Upper lobe of right lung (tissue), 1 donor: ENCODE results near the gene MYL12A. TPM values are rescaled to one million over a fixed set of nuclear protein-coding genes. Genes with fewer than 3 reads are reported as not detected.

Experiments
- ATAC-seq: fragments of 200-7000 bp; cut with Tn5 transposase; one replicate; pipeline ENCODE4 v1.9.1; 2020; ENCODE audit warnings: mild to moderate bottlenecking, moderate library complexity
- DNase-seq: peaks from one replicate; pipeline ENCODE4 v3.0.0-alpha.2; 2020
- H3K27ac ChIP-seq: fragments of 200-600 bp; one replicate; pipeline ENCODE4 v1.8.0; 2022
- H3K27me3 ChIP-seq: fragments of 200-600 bp; one replicate; pipeline ENCODE4 v1.8.0; 2022; ENCODE audit warnings: mild to moderate bottlenecking
- H3K36me3 ChIP-seq: fragments of 200-600 bp; one replicate; pipeline ENCODE4 v1.8.0; 2022
- H3K4me1 ChIP-seq: fragments of 200-600 bp; one replicate; pipeline ENCODE4 v1.8.0; 2022
- H3K4me3 ChIP-seq: fragments of 200-600 bp; one replicate; pipeline ENCODE4 v1.8.0; 2022; ENCODE audit warnings: mild to moderate bottlenecking
- H3K9me3 ChIP-seq: fragments of 200-600 bp; one replicate; pipeline ENCODE4 v1.8.0; 2022
- intact Hi-C: fragments of 100-400 bp; cut with DNase I; formaldehyde crosslinking; loops from one replicate; pipeline ENCODE4 v1.11.0; 2022
- total RNA-seq: library from RNA; stranded (reverse); fragmentation: NEBNext Ultra II Directional; extraction: Animal tissue kit (Norgen Biotek cat#: 25700); gene quantifications from one replicate; pipeline ENCODE4 v1.2.1, GENCODE V29; 2021
- TF ChIP-seq, protein P1 (sequence below): fragments of 200-600 bp; IDR thresholded peaks from one replicate; pipeline ENCODE4 v1.8.0; 2022; ENCODE audit warnings: antibody characterized with exemption
- donor health status: DM: no; HTN: yes; CAD: no; lungs with severe emphysema.

MYL12A gene
- total RNA-seq, 1 donor from 2014 or later = 571 TPM

GRCh38 chr18:3297025-3297984 is 49.7 kb downstream of the MYL12A start:
- peak; percentile 94 for DNase-seq
- no peaks in the 10 kb centered on the region for H3K9me3 ChIP-seq
- intact Hi-C loops = no loop called here
- TF ChIP-seq, protein P1, sequence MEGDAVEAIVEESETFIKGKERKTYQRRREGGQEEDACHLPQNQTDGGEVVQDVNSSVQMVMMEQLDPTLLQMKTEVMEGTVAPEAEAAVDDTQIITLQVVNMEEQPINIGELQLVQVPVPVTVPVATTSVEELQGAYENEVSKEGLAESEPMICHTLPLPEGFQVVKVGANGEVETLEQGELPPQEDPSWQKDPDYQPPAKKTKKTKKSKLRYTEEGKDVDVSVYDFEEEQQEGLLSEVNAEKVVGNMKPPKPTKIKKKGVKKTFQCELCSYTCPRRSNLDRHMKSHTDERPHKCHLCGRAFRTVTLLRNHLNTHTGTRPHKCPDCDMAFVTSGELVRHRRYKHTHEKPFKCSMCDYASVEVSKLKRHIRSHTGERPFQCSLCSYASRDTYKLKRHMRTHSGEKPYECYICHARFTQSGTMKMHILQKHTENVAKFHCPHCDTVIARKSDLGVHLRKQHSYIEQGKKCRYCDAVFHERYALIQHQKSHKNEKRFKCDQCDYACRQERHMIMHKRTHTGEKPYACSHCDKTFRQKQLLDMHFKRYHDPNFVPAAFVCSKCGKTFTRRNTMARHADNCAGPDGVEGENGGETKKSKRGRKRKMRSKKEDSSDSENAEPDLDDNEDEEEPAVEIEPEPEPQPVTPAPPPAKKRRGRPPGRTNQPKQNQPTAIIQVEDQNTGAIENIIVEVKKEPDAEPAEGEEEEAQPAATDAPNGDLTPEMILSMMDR = peak; percentile 49
- peak overlapping the region; percentile 75 for H3K27ac ChIP-seq
- ATAC-seq = peak; percentile 98
- H3K4me3 ChIP-seq = peak overlapping the region; percentile 71
- no peaks in the 10 kb centered on the region for H3K27me3 ChIP-seq
- H3K36me3 ChIP-seq = no peaks in the 10 kb centered on the region
- no peaks in the 10 kb centered on the region for H3K4me1 ChIP-seq

GRCh38 chr18:3304832-3305231 is 57.2 kb downstream of the MYL12A start:
- no peak for ATAC-seq
- Histone ChIP-seq H3K36me3 (no peaks in the 10 kb centered on the region), H3K27me3 (no peaks in the 10 kb centered on the region), H3K27ac (no peak overlapping the region), H3K4me1 (no peaks in the 10 kb centered on the region), H3K4me3 (no peak overlapping the region), H3K9me3 (no peaks in the 10 kb centered on the region)
- DNase-seq = no peak
- TF ChIP-seq, protein P1 = no peak
- intact Hi-C loops = no loop called here

DNA sequence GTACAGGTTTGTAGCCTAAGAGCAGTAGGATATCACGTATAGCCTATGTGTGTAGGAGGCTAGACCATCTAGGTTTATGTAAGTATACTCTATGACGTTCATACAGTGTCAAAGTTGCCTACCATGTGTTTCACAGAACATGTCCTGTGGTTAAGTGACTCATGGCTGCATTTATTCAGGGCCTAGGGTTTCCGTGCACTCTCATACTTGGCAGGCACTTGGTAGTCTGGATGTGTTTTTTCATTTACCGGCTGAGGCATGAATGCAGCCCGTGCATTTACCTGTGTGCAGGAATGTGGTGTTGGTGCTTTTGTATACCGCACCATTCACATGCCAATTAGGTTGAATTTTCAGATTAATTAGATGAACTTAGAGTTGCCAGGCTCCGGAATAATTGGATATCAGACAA is 57.8 kb downstream of the MYL12A start:
- Histone ChIP-seq H3K4me1 (no peaks in the 10 kb centered on the region), H3K27me3 (no peaks in the 10 kb centered on the region), H3K36me3 (no peaks in the 10 kb centered on the region), H3K27ac (no peak overlapping the region), H3K9me3 (no peaks in the 10 kb centered on the region), H3K4me3 (no peak overlapping the region)
- TF ChIP-seq, protein P1 = no peak
- no peak for DNase-seq
- intact Hi-C loops = no loop called here
- ATAC-seq = peak; percentile 46

Other genes starting within 250 kb of the MYL12A start
- 50.7 TPM for gene LPIN2, start 234.7 kb upstream of the MYL12A start, total RNA-seq
- gene MYOM1, start 27.8 kb upstream of the MYL12A start, total RNA-seq = 2.5 TPM
- 368 TPM for gene MYL12B, start 14.3 kb downstream of the MYL12A start, total RNA-seq
- gene TGIF1, start 202.4 kb downstream of the MYL12A start, total RNA-seq = 48.4 TPM